Glomerular endothelial cell (primary cell): ENCODE measurements around the gene THADA. TPM values are rescaled to one million over a fixed set of nuclear protein-coding genes. Genes with fewer than 3 reads are reported as not detected.
A peak's percentile ranks its signal among the peaks of the same experiment; 100 is the strongest.
"Not testable (repeated sequence)": the region's sequence is repeated elsewhere in the genome, so short reads cannot be mapped to it uniquely, and the experiment has no call there.

Experiments
- DNase-seq: peaks from one replicate; pipeline ENCODE4 v3.0.0-alpha.2; 2011; ENCODE audit warnings: low read depth, low spot score; ENCODE audit errors: extremely low read depth
- total RNA-seq: library from RNA; depleted of rRNA; stranded (reverse); fragments of >200 nt; gene quantifications from 2 replicates; pipeline ENCODE4 v1.2.3, GENCODE V29; 2015

Gene THADA
- total RNA-seq, 1 donor from 2014 or later: 16.9 TPM

- DNase-seq: no peak
Observed at GRCh38 chr2:43285987-43286386, 309.9 kb downstream of the THADA start.

GRCh38 chr2:43284967-43285366, 310.9 kb downstream of the THADA start:
- DNase-seq: no peak

- DNase-seq: not testable (repeated sequence)
Observed at GRCh38 chr2:43284347-43284746, 311.5 kb downstream of the THADA start.

GRCh38 chr2:43280994-43281393, 314.8 kb downstream of the THADA start:
- DNase-seq: no peak

- no peak for DNase-seq
Observed at GRCh38 chr2:43279317-43279840, 316.5 kb downstream of the THADA start.

GRCh38 chr2:43278564-43279220, 317.1 kb downstream of the THADA start:
- no peak for DNase-seq

- DNase-seq: no peak
Observed at GRCh38 chr2:43276962-43277391, 318.9 kb downstream of the THADA start.

GRCh38 chr2:43276266-43276941, 319.4 kb downstream of the THADA start:
- DNase-seq: no peak

- DNase-seq: no peak
Observed at GRCh38 chr2:43274721-43275120, 321.1 kb downstream of the THADA start.

GRCh38 chr2:43274055-43274454, 321.8 kb downstream of the THADA start:
- DNase-seq: no peak

GRCh38 chr2:43273529-43273928, 322.3 kb downstream of the THADA start:
- no peak for DNase-seq

GRCh38 chr2:43270930-43271615, 324.8 kb downstream of the THADA start:
- no peak for DNase-seq

- DNase-seq: no peak
Observed at GRCh38 chr2:43270461-43270860, 325.4 kb downstream of the THADA start.

- no peak for DNase-seq
Observed at GRCh38 chr2:43269706-43270105, 326.1 kb downstream of the THADA start.

GRCh38 chr2:43269074-43269572, 326.7 kb downstream of the THADA start:
- peak; percentile 83 for DNase-seq

GRCh38 chr2:43268066-43268953, 327.5 kb downstream of the THADA start:
- DNase-seq: no peak

- DNase-seq: no peak
Observed at GRCh38 chr2:43267381-43267780, 328.5 kb downstream of the THADA start.

- no peak for DNase-seq
Observed at GRCh38 chr2:43266711-43267111, 329.1 kb downstream of the THADA start.

- no peak for DNase-seq
Observed at GRCh38 chr2:43265421-43265820, 330.4 kb downstream of the THADA start.

GRCh38 chr2:43265001-43265400, 330.8 kb downstream of the THADA start:
- DNase-seq: no peak
